KBM-7 (cell line): ENCODE measurements around the gene GPR146.

Experiments
- DNase-seq: peaks from one replicate; pipeline ENCODE4 v3.0.0-alpha.2; 2015
- in situ Hi-C: fragments of 300-500 bp; cut with MboI; formaldehyde crosslinking; loops from 2 replicates; pipeline ENCODE4 v1.14.3; 2020; ENCODE audit warnings: low sequenced_read_pairs, low pct_unique_long_range_greater_than_20kb, mixed read lengths

The GPR146 gene

DNA sequence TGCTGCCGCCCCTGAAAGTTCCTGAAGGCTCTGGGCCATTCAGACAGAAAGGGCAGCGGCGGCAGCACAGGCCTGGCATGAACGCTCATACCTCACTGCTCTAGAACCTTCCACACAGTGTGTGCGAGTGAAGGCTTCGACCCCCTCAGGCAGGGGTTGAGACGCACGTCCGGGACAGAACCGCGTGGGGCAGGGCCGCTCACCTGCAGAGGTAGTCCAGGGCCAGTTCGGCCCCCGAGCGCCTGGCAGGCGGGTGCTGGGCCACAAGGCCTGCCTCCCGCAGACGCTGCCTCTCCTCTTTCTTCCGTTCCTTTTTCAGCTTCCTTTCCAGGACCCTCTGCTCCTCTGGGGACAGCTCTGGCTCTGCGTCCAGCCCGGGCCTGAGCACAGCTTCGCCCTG is 34.6 kb upstream of the GPR146 start:
- no peak for DNase-seq
- in situ Hi-C loops, result no loop called here

- no peak for DNase-seq
- in situ Hi-C loops, result no loop called here
Measured at GRCh38 chr7:1010226-1010625, 34.1 kb upstream of the GPR146 start.

DNA sequence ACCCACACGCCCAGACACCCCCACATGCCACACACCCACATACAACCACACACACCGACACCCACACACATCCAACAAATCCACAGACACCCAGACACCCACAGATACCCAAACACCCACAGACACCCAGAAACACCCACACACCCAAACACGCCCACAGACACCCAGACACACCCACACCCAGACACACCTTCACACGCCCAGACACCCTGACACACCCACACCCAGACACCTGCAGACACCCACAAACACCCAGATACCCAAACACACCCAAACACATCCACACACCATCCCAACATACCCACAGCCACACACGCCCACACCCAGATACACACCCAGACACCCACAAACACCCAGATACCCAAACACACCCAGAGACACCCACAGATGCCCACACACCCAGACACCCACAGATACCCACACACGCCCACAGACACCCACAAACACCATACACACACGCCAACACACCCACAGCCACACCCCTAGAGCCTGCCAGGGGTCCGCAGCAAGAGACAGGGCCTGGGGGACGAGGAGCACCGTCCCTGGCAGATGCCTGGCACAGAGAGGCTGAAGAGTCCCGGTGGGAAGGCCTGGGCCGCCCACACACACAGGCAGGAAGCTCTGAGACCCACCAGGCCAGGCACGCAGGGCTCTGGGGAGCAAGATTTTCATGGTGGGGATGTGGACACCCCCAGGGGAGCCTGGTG is 32.9 kb upstream of the GPR146 start:
- in situ Hi-C loops, result no loop called here
- no peak for DNase-seq

DNA sequence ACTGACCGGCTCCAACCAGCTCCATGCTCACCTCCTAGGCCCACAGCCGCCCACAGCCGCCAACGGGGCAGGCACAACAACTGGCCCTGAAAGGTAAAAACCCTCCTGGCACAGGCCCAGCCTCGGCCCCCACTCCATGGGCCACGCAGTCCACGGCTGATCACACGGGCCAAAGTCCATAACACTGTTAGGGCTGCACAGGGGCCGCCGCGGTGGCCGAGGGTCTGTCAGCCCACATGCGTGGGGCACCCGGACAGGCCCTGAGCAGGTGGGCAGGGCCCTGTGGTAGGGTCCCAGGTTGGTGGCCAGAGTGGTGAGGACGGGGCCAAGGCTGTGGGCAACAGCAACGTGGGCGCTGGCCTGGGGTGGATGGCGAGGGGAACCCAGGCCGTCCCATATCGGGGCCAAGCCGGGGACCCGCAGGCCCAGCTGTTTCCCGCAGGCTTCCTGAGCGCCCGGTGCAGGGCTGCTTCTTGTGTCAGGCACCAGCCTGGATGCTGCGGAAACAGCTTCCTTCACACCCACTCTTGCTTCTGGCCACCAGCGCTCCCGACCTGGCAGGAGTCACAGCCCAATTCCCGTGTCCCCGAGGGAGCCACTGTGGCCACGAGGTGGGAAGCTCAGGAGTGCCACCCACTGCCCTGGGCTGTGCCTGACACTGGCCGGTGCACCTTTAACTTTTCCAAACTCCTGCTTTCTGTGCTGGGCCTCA is 32.2 kb upstream of the GPR146 start:
- DNase-seq, result no peak
- in situ Hi-C loops, result no loop called here

- in situ Hi-C loops, result no loop called here
- DNase-seq, result no peak
Measured at GRCh38 chr7:1012716-1013095, 31.6 kb upstream of the GPR146 start.

DNA sequence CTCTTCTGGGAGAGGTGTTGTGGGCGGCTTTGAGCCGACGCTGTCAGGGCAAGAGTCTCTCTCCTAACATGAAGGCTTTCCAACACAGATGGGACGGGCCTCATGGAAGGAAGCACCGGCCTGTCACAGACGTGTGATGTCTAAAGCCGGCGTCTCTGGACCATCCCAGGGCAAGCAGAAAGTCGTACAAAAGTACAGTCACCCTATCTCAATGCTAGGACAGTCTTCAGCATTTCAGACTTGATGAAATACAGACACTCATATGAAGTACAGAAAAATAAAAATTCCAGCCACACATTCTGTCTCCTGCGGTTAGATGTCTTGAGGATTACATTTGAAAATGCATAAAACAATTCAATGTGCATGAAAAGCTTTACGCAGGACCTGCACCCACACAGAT is 30.8 kb upstream of the GPR146 start:
- in situ Hi-C loops, result no loop called here

DNA sequence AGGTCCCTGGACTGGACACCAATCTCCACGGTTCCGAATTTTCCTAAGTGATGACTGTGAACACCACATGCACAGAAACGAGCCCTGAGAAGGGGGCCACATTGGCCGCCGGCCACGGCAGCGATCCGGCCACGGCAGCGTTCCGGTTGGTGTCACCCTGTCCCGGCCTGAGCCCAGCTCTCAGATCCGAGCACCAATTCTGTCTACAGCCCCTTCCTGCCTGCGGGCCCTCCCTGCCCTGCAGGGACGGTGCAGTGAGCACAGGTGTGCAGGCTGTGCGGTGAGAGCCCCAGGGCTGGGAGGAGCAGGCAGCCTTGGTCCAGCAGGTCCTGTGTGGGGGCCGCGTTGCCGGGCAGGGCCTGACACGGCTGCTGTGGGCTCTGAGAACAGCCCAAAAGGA is 29.7 kb upstream of the GPR146 start:
- in situ Hi-C loops, result no loop called here
- DNase-seq, result no peak

More for the DNA sequence above, 30.8 kb upstream of the GPR146 start:
- no peak for DNase-seq

- in situ Hi-C loops, result no loop called here
- DNase-seq, result no peak
Measured at GRCh38 chr7:1015196-1016121, 28.9 kb upstream of the GPR146 start.

GRCh38 chr7:1016577-1017531 is 27.5 kb upstream of the GPR146 start:
- DNase-seq, result no peak
- in situ Hi-C loops, result no loop called here

GRCh38 chr7:1017586-1018333 is 26.6 kb upstream of the GPR146 start:
- in situ Hi-C loops, result no loop called here
- no peak for DNase-seq

DNA sequence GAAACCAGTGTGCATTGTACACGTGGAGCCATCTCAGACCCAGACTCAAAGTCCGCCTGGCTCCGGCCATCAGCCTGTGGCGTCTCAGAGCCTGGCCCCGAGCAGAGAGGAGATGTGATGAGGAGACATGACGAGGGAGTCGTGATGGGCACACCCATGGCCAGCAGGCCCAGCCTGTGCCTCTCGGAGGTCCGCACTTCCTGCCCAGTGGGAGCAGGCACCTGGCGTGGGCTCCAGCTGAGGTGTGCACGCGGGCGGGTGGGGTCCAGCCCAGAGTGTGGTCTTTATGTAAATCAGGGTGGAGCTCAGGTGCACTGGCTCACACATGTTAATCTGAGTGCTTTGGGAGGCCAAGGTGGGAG is 26.0 kb upstream of the GPR146 start:
- in situ Hi-C loops, result no loop called here
- DNase-seq, result no peak

DNA sequence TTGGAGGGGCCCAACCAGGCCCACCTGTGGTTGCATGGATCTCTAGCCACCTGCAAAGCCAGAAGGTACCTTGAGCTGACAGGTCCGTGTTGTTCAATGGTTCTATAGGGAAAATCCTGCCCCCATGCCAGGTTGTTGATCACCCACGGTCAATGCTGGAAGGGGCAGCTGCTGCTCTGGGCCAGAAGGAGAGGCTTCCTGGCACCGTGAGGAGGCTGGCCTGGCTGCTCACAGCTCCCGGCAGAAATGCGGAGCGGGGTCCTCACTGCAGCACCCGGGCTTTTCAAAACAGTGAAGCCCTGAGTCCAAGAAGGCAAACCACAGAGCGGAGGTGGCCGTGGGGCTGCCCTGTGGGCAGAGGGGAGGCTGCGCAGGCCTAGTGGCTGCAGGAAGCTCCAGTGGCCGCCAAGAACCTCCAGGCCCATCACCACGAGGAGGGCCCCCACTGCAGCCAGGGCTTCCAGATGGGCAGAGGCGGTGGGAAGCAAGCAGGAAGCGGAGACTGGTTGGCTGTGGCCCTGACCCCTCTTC is 25.0 kb upstream of the GPR146 start:
- no peak for DNase-seq
- in situ Hi-C loops, result no loop called here

DNA sequence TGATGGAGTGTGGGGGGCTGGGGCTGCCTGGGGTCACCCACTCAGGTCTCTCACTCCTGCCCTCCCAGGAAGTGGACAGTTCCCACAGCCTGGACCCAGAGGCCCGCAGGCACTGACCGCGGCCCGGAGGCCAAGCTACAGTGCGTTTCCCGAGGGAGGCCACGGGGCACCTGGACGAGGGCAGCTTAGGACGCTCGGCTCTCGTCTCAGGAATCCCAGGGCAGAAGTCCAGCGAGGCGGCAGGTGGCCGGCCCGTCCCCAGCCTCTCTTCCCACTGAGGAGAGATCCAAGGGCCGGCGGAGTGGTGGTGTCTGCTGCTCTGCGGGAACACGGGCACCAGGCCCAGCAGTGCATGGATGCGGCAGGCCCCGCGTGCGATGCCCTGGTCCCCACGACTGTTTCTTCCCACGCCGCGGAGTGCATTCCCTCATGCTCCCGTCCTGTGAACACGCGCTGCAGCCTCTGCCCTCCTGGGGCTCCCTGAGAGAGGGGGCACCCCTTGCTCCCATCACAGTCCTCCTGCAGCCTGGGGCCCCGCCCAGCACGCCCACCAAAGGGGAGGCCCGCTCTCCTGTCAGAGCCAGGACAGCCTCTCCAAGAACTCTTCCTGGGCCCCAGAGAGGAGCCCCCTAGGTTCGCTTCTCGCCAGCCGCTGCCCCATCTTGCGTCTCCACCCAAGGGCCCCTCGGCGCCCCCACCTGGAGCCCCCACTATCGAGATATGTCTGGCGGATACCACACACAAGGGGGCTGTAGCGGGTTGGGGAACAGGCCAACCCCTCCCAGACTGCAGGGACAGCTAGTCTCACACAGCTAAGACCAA is 24.3 kb upstream of the GPR146 start:
- in situ Hi-C loops, result no loop called here
- no peak for DNase-seq

DNA sequence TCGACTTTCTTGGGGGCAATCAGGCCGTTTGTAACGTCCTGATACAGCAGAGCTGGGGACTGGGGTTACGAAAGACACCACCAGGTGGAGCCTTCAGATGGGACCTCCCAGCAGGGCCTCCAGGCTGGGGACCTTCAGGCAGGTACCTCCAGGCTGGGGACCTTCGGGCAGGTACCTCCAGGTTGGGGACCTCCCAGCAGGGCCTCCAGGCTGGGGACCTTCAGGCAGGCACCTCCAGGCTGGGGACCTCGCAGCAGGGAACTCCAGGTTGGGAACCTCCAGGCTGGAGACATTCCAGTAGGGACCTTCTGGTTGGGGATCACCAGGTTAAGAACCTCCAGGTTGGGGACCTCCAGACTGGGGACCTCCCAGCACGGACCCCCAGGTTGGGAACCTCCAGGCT is 23.5 kb upstream of the GPR146 start:
- in situ Hi-C loops, result no loop called here
- DNase-seq, result no peak

GRCh38 chr7:1021366-1021765 is 23.0 kb upstream of the GPR146 start:
- no peak for DNase-seq
- in situ Hi-C loops, result no loop called here

DNA sequence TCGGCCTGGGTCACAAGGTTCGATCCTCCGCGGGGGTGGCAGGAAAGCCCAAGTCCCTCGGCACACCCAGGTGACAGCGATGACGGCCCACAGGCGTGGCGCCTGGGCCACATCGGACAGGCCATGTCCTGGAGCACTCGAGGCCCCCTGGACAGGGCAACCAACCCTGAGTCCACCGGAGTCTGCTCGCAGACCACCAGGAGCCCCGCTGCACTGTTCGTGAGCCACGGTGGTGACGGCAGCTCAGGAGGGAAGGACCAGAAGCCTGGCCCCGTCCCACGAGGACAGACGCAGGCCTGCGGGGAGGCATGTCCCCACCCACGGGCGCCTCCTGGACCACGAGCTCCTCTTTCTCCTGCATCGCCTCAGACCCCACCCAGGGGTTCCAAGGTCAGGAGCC is 22.4 kb upstream of the GPR146 start:
- no peak for DNase-seq
- in situ Hi-C loops, result no loop called here

DNA sequence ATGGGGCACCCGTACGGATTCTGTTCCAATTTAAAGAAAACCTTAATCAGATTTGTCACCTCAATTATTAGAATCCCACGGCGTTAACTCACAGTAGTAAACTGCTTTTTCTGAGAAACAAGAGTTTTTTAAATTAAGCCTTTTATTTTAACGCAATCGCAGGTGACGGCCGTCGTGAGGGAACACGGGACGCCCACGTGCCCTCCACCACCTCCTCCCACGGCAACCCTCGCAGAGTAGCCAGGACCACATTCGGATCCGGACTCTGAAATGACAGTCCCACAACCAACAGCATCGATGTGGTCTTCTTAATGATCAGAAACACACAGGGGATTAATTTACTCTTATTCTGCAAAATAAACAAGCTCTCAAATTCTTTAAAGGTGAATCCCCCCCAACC is 22.0 kb upstream of the GPR146 start:
- no peak for DNase-seq
- in situ Hi-C loops, result no loop called here
